MM.1S (cell line): Measurements from ENCODE around the gene CAMSAP1.

Source experiments
- DNase-seq: peaks from one replicate; pipeline ENCODE4 v3.0.0-alpha.2; 2015
- H2AFZ ChIP-seq: fragments of 300-600 bp; sonication (generic); 2 replicates; pipeline ENCODE4 v1.6.0; 2016; ENCODE audit warnings: antibody characterized with exemption, low read length
- H3F3A ChIP-seq: fragments of 300-600 bp; sonication (generic); 2 replicates; pipeline ENCODE4 v1.6.1; 2016; ENCODE audit warnings: mild to moderate bottlenecking, antibody characterized with exemption, low read length, moderate library complexity, mixed read lengths; ENCODE audit not compliant: insufficient read depth
- H3K27ac ChIP-seq: fragments of 300-600 bp; sonication (generic); 2 replicates; pipeline ENCODE4 v1.5.1; 2016; ENCODE audit warnings: mild to moderate bottlenecking, low read length
- H3K27me3 ChIP-seq: fragments of 300-600 bp; sonication (generic); replicated peaks from 2 replicates; pipeline ENCODE4 v1.6.0; 2016; ENCODE audit warnings: low read length; ENCODE audit not compliant: insufficient read depth
- H3K36me3 ChIP-seq: fragments of 300-600 bp; sonication (generic); replicated peaks from 2 replicates; pipeline ENCODE4 v1.6.1; 2016; ENCODE audit warnings: mild to moderate bottlenecking, low read length, mixed read lengths; ENCODE audit not compliant: insufficient read depth
- H3K4me1 ChIP-seq: fragments of 300-600 bp; sonication (generic); 2 replicates; pipeline ENCODE4 v1.6.1; 2016; ENCODE audit warnings: low read length, mixed read lengths
- H3K4me2 ChIP-seq: fragments of 300-600 bp; sonication (generic); 2 replicates; pipeline ENCODE4 v1.6.0; 2016; ENCODE audit warnings: low read depth, low read length
- H3K4me3 ChIP-seq: fragments of 300-600 bp; sonication (generic); 2 replicates; pipeline ENCODE4 v1.5.1; 2016; ENCODE audit warnings: low read length, mixed read lengths
- H3K79me2 ChIP-seq: fragments of 300-600 bp; sonication (generic); 2 replicates; pipeline ENCODE4 v1.6.1; 2016; ENCODE audit warnings: mixed run types, low read length, mixed read lengths
- H3K9ac ChIP-seq: fragments of 300-600 bp; sonication (generic); 2 replicates; pipeline ENCODE4 v1.6.1; 2016; ENCODE audit warnings: low read length, mixed read lengths
- H3K9me2 ChIP-seq: fragments of 300-600 bp; sonication (generic); replicated peaks from 2 replicates; pipeline ENCODE4 v1.6.1; 2016; ENCODE audit warnings: mild to moderate bottlenecking, low read length, mixed read lengths; ENCODE audit not compliant: insufficient read depth
- H3K9me3 ChIP-seq: fragments of 300-600 bp; sonication (generic); replicated peaks from 2 replicates; pipeline ENCODE4 v1.6.1; 2016; ENCODE audit warnings: mild to moderate bottlenecking, low read length, mixed read lengths; ENCODE audit not compliant: insufficient read depth
- H4K20me1 ChIP-seq: fragments of 300-600 bp; sonication (generic); 2 replicates; pipeline ENCODE4 v1.6.1; 2016; ENCODE audit warnings: mild to moderate bottlenecking, low read length, moderate library complexity, mixed read lengths; ENCODE audit not compliant: insufficient read depth
- EZH2 ChIP-seq: fragments of 300-600 bp; sonication (generic); optimal IDR thresholded peaks from 2 replicates; pipeline ENCODE3; 2017; ENCODE audit warnings: low read depth, mild to moderate bottlenecking, antibody characterized with exemption, low read length, mixed read lengths
- EZH2phosphoT487 ChIP-seq: fragments of 300-600 bp; sonication (generic); IDR thresholded peaks from 2 replicates; pipeline ENCODE4 v1.6.1; 2018; ENCODE audit warnings: antibody characterized with exemption, low read length
- TF ChIP-seq, protein P1 (sequence below): fragments of 300-600 bp; sonication (generic); IDR thresholded peaks from 2 replicates; pipeline ENCODE4 v1.5.1; 2016; ENCODE audit warnings: antibody characterized with exemption, low read length, mixed read lengths

CAMSAP1 gene

DNA sequence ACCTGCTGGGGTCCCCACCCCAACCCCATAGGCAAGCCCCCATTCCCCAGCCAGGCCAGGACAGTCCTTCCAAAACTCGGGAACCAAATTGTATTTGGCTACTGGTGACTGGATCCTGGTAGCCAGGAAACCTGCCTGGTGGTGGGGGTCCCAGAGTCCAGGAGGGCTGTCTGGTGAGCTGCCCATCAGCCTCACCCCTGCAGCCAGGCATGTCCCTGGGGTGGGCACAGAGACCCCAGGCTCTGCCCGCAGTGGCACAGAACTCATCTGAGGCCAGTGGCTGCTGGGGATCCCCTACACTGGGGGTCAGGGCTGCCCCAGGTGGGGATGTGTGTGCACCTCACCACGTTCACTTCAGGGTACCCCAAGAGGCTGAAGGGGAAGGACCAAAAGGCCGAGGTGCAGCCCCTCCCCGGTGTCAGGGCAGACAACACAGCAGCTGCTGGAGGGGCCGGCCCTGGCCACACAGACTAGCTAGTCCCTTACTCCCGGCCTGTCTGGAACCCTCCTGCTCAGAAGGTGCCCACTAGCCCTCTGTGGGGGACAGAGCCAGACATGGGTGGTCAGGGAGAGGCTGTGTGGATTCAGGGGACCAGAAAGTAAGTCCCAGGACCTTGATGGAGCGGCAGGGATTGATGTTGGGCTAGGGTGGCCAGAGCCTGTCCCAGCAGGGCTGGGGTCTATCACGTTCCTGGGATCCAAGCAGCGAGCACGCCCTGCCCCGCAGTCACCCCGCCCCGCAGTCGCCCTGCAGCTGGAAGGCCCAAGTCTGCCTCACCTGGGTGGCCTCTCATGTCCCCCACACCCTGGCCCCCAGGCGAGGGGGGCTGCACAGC, 113.9 kb downstream of the CAMSAP1 start:
- Histone ChIP-seq H3K9me2 (no peaks in the 10 kb centered on the region), H3K79me2 (no peaks in the 10 kb centered on the region), H3K4me3 (no peak overlapping the region), H3K9ac (no peak overlapping the region), H3K4me1 (no peaks in the 10 kb centered on the region), H3K4me2 (no peak overlapping the region), H3K9me3 (no peaks in the 10 kb centered on the region), H3K27ac (no peak overlapping the region), H3K27me3 (peaks cover 83% of the 10 kb centered on the region), H3F3A (no peaks in the 10 kb centered on the region), H2AFZ (no peak overlapping the region), H4K20me1 (no peaks in the 10 kb centered on the region), H3K36me3 (no peaks in the 10 kb centered on the region)
- no peak for DNase-seq
- TF ChIP-seq EZH2phosphoT487 (no peak), EZH2 (no peak)
- TF ChIP-seq, protein P1, sequence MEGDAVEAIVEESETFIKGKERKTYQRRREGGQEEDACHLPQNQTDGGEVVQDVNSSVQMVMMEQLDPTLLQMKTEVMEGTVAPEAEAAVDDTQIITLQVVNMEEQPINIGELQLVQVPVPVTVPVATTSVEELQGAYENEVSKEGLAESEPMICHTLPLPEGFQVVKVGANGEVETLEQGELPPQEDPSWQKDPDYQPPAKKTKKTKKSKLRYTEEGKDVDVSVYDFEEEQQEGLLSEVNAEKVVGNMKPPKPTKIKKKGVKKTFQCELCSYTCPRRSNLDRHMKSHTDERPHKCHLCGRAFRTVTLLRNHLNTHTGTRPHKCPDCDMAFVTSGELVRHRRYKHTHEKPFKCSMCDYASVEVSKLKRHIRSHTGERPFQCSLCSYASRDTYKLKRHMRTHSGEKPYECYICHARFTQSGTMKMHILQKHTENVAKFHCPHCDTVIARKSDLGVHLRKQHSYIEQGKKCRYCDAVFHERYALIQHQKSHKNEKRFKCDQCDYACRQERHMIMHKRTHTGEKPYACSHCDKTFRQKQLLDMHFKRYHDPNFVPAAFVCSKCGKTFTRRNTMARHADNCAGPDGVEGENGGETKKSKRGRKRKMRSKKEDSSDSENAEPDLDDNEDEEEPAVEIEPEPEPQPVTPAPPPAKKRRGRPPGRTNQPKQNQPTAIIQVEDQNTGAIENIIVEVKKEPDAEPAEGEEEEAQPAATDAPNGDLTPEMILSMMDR, result no peak

DNA sequence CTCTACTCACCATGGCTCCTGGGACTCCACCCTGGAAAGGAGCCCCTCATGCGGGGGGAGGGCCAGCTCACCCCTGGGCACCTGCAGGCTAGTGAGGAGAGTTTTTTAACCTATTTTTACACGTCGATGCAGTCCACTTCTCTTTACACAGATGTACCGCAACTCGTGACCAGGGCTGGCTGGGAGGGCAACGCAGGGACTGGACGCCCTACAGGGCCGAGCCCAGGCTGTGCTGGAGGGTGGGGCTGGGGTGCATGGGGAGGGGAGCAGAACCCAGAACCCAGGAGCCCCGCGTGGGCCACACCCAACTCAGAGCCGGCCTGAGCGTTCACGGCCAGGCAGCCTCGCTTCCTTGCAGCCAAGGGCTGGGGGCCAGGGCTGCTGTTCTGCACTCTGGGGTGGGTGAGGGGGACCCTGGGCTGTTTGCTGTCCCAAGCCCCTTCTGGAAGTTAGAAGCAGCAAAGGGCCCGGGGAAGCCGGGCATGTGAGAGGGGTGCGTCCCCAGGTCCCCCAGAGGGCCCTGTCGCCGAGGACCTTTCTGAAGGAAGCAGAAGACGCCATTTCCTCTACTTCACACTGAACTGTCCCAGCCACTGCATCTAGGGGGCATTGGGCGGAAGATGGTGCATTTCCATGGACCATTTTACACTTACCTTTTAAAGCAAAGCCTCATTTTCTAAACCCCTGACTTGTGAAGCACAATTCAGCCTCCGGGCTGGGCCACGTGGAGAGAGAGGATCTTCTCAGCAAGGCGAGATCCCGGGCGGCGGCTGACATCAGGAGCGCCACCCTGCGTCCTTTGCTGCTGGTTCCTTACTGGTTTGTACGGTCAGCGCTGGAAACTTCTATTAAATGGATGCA, 114.8 kb downstream of the CAMSAP1 start:
- Histone ChIP-seq H3K4me2 (no peak overlapping the region), H3K4me3 (no peak overlapping the region), H4K20me1 (no peaks in the 10 kb centered on the region), H2AFZ (no peak overlapping the region), H3K9me3 (no peaks in the 10 kb centered on the region), H3K9me2 (no peaks in the 10 kb centered on the region), H3K36me3 (no peaks in the 10 kb centered on the region), H3F3A (no peaks in the 10 kb centered on the region), H3K4me1 (no peaks in the 10 kb centered on the region), H3K9ac (no peak overlapping the region), H3K79me2 (no peaks in the 10 kb centered on the region), H3K27me3 (peaks cover 92% of the 10 kb centered on the region), H3K27ac (no peak overlapping the region)
- no peak for DNase-seq
- TF ChIP-seq, protein P1, result no peak
- no peak for TF ChIP-seq EZH2
- TF ChIP-seq EZH2phosphoT487, result no peak

DNA sequence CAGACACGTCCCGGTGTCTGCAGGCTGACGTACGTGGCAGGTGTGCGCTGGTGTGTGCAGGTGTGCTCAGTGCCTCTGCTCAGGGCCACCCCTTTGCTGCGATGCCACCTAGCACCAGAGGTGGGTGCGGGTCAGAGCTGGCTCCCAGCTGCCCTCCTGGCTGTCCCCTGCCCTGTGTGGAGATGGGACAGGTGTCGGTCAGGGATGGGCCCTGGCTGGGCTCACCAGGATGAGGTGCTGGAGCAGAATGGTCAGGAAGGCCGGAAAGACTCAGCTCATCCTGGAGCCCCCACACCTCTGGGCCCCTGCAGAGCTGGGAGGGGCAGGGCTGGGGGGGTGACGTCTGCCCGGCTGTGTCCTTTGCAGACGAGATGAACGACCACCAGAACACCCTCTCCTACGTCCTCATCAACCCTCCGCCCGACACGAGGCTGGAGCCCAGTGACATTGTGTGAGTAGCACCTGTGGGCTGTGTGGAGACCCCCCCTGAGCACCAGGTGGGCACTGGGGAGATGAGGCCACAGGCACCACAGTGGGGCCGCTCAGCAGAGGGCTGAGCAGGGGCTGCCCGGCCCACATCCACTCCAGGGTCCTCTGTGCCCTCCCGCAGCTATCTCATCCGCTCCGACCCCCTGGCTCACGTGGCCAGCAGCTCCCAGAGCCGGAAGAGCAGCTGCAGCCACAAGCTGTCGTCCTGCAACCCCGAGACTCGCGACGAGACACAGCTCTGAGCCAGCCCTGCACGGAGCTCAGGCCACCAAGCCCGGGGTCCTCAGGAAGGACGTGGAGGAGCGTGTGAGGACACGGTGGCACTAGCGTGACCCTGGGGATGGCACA, 115.7 kb downstream of the CAMSAP1 start:
- Histone ChIP-seq H3K27ac (no peak overlapping the region), H3K79me2 (no peaks in the 10 kb centered on the region), H3K9ac (no peak overlapping the region), H3K4me1 (no peaks in the 10 kb centered on the region), H3K27me3 (peaks cover 92% of the 10 kb centered on the region), H4K20me1 (no peaks in the 10 kb centered on the region), H3F3A (no peaks in the 10 kb centered on the region), H3K9me3 (no peaks in the 10 kb centered on the region), H3K36me3 (no peaks in the 10 kb centered on the region), H2AFZ (no peak overlapping the region), H3K9me2 (no peaks in the 10 kb centered on the region), H3K4me3 (no peak overlapping the region), H3K4me2 (no peak overlapping the region)
- TF ChIP-seq EZH2, result no peak
- TF ChIP-seq, protein P1, result no peak
- TF ChIP-seq EZH2phosphoT487, result no peak
- no peak for DNase-seq
